HepG2 (cell line): Measurements from ENCODE around the gene FLACC1. TPM values are rescaled to one million over a fixed set of nuclear protein-coding genes. Genes with fewer than 3 reads are reported as not detected.
A peak's percentile ranks its signal among the peaks of the same experiment; 100 is the strongest.

Source experiments
- ATAC-seq: fragments of 200-7000 bp; cut with Tn5 transposase; 3 replicates; pipeline ENCODE4 v1.9.1; 2020; ENCODE audit warnings: mild to moderate bottlenecking, moderate library complexity
- BruUV-seq: library from RNA; stranded (reverse); fragments of 400-500 nt; replicated peaks from 2 replicates; lab custom pipeline; 2021; lab: Mats Ljungman, UMichigan
- CTCF ChIA-PET: fragments of 300-600 bp; formaldehyde crosslinking; extraction: SDS; loops from one replicate; lab custom pipeline; 2021; ENCODE audit warnings: low total read pairs, inconsistent platforms, low intra/inter-chr PET ratio; lab: Yijun Ruan, JAX
- POLR2A ChIA-PET: fragments of 350-600 bp; sonication (Branson Sonifier 250); formaldehyde crosslinking; loops from one replicate; lab custom pipeline; 2020; ENCODE audit warnings: antibody characterized with exemption, inconsistent platforms; lab: Yijun Ruan, JAX
- DNase-seq: peaks from one replicate; pipeline ENCODE4 v3.0.0-alpha.2; 2015; ENCODE audit warnings: low spot score
- FAIRE-seq: peaks from 3 replicates; lab custom pipeline; 2011; peaks lifted over from hg19 to GRCh38; lab: Jason Lieb, UNC
- H2AFZ ChIP-seq: one replicate; pipeline ENCODE4 v1.6.1; 2011; ENCODE audit warnings: low read length, inconsistent platforms
- H3K27ac ChIP-seq: fragments of 300-600 bp; 3 replicates; pipeline ENCODE4 v1.8.0; 2011; ENCODE audit warnings: mixed run types, mild to moderate bottlenecking, mixed read lengths, low read length, inconsistent platforms; ENCODE audit not compliant: insufficient read depth; ENCODE audit errors: extremely low read length
- H3K27me3 ChIP-seq, 2 experiments: fragments of 200-600 bp in 1 of 2; 2 replicates in 1 of 2; 3 replicates in 1 of 2; pipeline versions ENCODE4 v1.6.0 to v1.8.0; 2011; ENCODE audit warnings: low read length in 2 of 2, mild to moderate bottlenecking in 2 of 2, moderate library complexity in 2 of 2, inconsistent platforms in 1 of 2; ENCODE audit not compliant: insufficient read depth in 2 of 2, control insufficient read depth in 1 of 2
- H3K36me3 ChIP-seq, 2 experiments: fragments of 200-600 bp in 1 of 2; replicated peaks in 1 of 2; 2 replicates in 1 of 2; 3 replicates in 1 of 2; pipeline versions ENCODE4 v1.5.1 to v1.8.0; 2011; ENCODE audit warnings: low read length in 2 of 2, inconsistent platforms in 1 of 2; ENCODE audit not compliant: insufficient read depth in 2 of 2, control insufficient read depth in 1 of 2
- H3K4me1 ChIP-seq: 2 replicates; pipeline ENCODE4 v1.5.1; 2012; ENCODE audit warnings: low read length, inconsistent platforms; ENCODE audit not compliant: insufficient read depth
- H3K4me2 ChIP-seq: 2 replicates; pipeline ENCODE4 v1.6.0; 2011; ENCODE audit warnings: low read depth, low read length, inconsistent platforms
- H3K4me3 ChIP-seq, 3 experiments: fragments of 200-600 bp in 1 of 3; sonication (generic), shearing (Covaris generic) in 1 of 3; replicated peaks in 1 of 3; 2 replicates each; pipeline ENCODE4 v1.5.1; 2011 to 2016; ENCODE audit warnings: low read length in 3 of 3, inconsistent platforms in 2 of 3, low read depth in 2 of 3, mild to moderate bottlenecking in 2 of 3, control low read depth in 1 of 3, mixed read lengths in 1 of 3; ENCODE audit not compliant: insufficient read depth in 1 of 3
- H3K79me2 ChIP-seq: one replicate; pipeline ENCODE4 v1.6.1; 2011; ENCODE audit warnings: low read length, inconsistent platforms; ENCODE audit not compliant: insufficient read depth
- H3K9ac ChIP-seq: 2 replicates; pipeline ENCODE4 v1.6.0; 2011; ENCODE audit warnings: mild to moderate bottlenecking, low read depth, low read length, inconsistent platforms; ENCODE audit not compliant: insufficient read depth
- H3K9me3 ChIP-seq: 2 replicates; pipeline ENCODE4 v1.5.1; 2012; ENCODE audit warnings: mild to moderate bottlenecking, low read length
- H4K20me1 ChIP-seq: 2 replicates; pipeline ENCODE4 v1.6.0; 2011; ENCODE audit warnings: inconsistent platforms, mild to moderate bottlenecking, low read length, moderate library complexity; ENCODE audit not compliant: insufficient read depth
- ELF3 ChIP-seq: IDR thresholded peaks from 2 replicates; pipeline ENCODE4 v1.6.1; 2016; ENCODE audit warnings: missing genetic modification reagents, missing compliant biosample characterization
- GTF3A ChIP-seq: sonication (generic); formaldehyde crosslinking; conservative IDR thresholded peaks from 2 replicates; pipeline ENCODE4 v1.4.0; 2020; ENCODE audit warnings: mild to moderate bottlenecking, missing genetic modification reagents
- HCFC1 ChIP-seq: fragments of 150-350 bp; IDR thresholded peaks from 2 replicates; pipeline ENCODE4 v1.6.1; 2014; ENCODE audit warnings: low read depth, low read length
- HDAC6 ChIP-seq: fragments of 200-600 bp; sonication (generic); IDR thresholded peaks from 2 replicates; pipeline ENCODE4 v1.7.0; 2017; ENCODE audit warnings: mild to moderate bottlenecking, antibody characterized with exemption, low read length, low read depth
- MBNL3 ChIP-seq: fragments of 250-450 bp; sonication (Bioruptor Pico); conservative IDR thresholded peaks from 2 replicates; pipeline ENCODE4 v1.8.0; 2022; ENCODE audit warnings: mild to moderate bottlenecking, inconsistent platforms
- NRL ChIP-seq: sonication (generic); formaldehyde crosslinking; IDR thresholded peaks from 2 replicates; pipeline ENCODE4 v1.5.0; 2020; ENCODE audit warnings: missing genetic modification reagents, mild to moderate bottlenecking, moderate library complexity, borderline replicate concordance
- POLR2G ChIP-seq: fragments of 200-400 bp; formaldehyde crosslinking; IDR thresholded peaks from 2 replicates; pipeline ENCODE4 v1.6.1; 2018; ENCODE audit warnings: mild to moderate bottlenecking, low read depth, low read length, moderate library complexity
- SMC3 ChIP-seq: IDR thresholded peaks from 2 replicates; pipeline ENCODE4 v1.6.1; 2011; ENCODE audit warnings: low read length, improper control_type of control experiment
- SNAPC2 ChIP-seq: sonication (generic); formaldehyde crosslinking; IDR thresholded peaks from 2 replicates; pipeline ENCODE4 v1.8.1; 2022; ENCODE audit warnings: mild to moderate bottlenecking, missing genetic modification reagents
- STAG1 ChIP-seq: sonication (generic); formaldehyde crosslinking; IDR thresholded peaks from 2 replicates; pipeline ENCODE4 v1.4.0; 2020; ENCODE audit warnings: missing genetic modification reagents
- SYNCRIP ChIP-seq: fragments of 200-400 bp; formaldehyde crosslinking; IDR thresholded peaks from 2 replicates; pipeline ENCODE4 v1.6.1; 2018; ENCODE audit warnings: mild to moderate bottlenecking, low read depth, low read length; ENCODE audit not compliant: insufficient read depth
- ZBTB46 ChIP-seq: sonication (generic); formaldehyde crosslinking; IDR thresholded peaks from 2 replicates; pipeline ENCODE4 v1.4.0; 2020; ENCODE audit warnings: mild to moderate bottlenecking, missing genetic modification reagents, borderline replicate concordance
- ZFAT ChIP-seq: sonication (generic); formaldehyde crosslinking; conservative IDR thresholded peaks from 2 replicates; pipeline ENCODE4 v1.8.1; 2023; ENCODE audit warnings: missing genetic modification reagents, inconsistent platforms
- ZNF335 ChIP-seq: sonication (generic); formaldehyde crosslinking; IDR thresholded peaks from 2 replicates; pipeline ENCODE4 v1.4.0; 2020; ENCODE audit warnings: missing genetic modification reagents
- ZNF337 ChIP-seq: sonication (generic); formaldehyde crosslinking; IDR thresholded peaks from 2 replicates; pipeline ENCODE4 v1.5.1; 2020; ENCODE audit warnings: missing genetic modification reagents, low read depth, mild to moderate bottlenecking, borderline replicate concordance
- ZNF382 ChIP-seq: sonication (generic); formaldehyde crosslinking; IDR thresholded peaks from 2 replicates; pipeline ENCODE4 v1.5.0; 2020; ENCODE audit warnings: missing genetic modification reagents, mild to moderate bottlenecking, borderline replicate concordance
- ZNF607 ChIP-seq: sonication (generic); formaldehyde crosslinking; IDR thresholded peaks from 2 replicates; pipeline ENCODE4 v1.5.1; 2020; ENCODE audit warnings: missing genetic modification reagents, mild to moderate bottlenecking, borderline replicate concordance
- ZNF879 ChIP-seq: sonication (generic); formaldehyde crosslinking; IDR thresholded peaks from 2 replicates; pipeline ENCODE4 v1.8.1; 2023; ENCODE audit warnings: missing genetic modification reagents
- WGBS: methylation state at CpG from one replicate; pipeline ENCODE4 v1.1.6; 2017; ENCODE audit warnings: low lambda C conversion rate; 5-methylcytosine and 5-hydroxymethylcytosine counted together
- in situ Hi-C: cut with HindIII; loops from 2 replicates; pipeline ENCODE4 v1.10.0; 2017; ENCODE audit warnings: low pct_unique_long_range_greater_than_20kb; ENCODE audit not compliant: extremely low pct_ligation_motif_present
- intact Hi-C: fragments of 100-400 bp; cut with micrococcal nuclease; formaldehyde crosslinking; loops from one replicate; pipeline ENCODE4 v1.10.0; 2022; ENCODE audit not compliant: unreplicated experiment
- polyA plus RNA-seq, 8 experiments: library from polyadenylated mRNA; depleted of rRNA in 3 of 8; stranded (reverse) in 7 of 8; unstranded in 1 of 8; fragments of >200 nt; fragmentation: Illumina TruSeq in 4 of 8; extraction: Trizol in 4 of 8; gene quantifications; 2 replicates each; pipeline versions ENCODE4 v1.2.1 to v1.2.3, GENCODE V29; 2011 to 2016; ENCODE audit warnings: low read depth in 4 of 8, missing spikeins in 1 of 8, mixed read lengths in 1 of 8; ENCODE audit not compliant: insufficient read depth in 1 of 8
- total RNA-seq, 5 experiments: library from RNA; depleted of rRNA; stranded (reverse); fragments of >200 nt; fragmentation: Illumina TruSeq; extraction: Trizol; gene quantifications; 2 replicates each; pipeline ENCODE4 v1.2.3, GENCODE V29; 2016; ENCODE audit warnings: low read depth in 1 of 5
- TF ChIP-seq, protein P1 (sequence below): sonication (generic); formaldehyde crosslinking; IDR thresholded peaks from 2 replicates; pipeline ENCODE4 v1.5.0; 2020; ENCODE audit warnings: mild to moderate bottlenecking, missing genetic modification reagents, moderate library complexity
- TF ChIP-seq, protein P2 (sequence below): sonication (generic); formaldehyde crosslinking; IDR thresholded peaks from 2 replicates; pipeline ENCODE4 v1.4.0; 2020; ENCODE audit warnings: missing genetic modification reagents, borderline replicate concordance

FLACC1 gene
- total and polyA plus RNA-seq, 2 of the 13 experiments (the other 11 are each of a cell fraction or from before 2014, with no cell fraction given), result 0.35 to 0.59 TPM

- Histone ChIP-seq H3K4me2 (no peak overlapping the region), H3K27me3 (no peaks in the 10 kb centered on the region; a peak in 1 of 5 replicates), H2AFZ (no peak overlapping the region), H3K4me1 (peaks cover 7% of the 10 kb centered on the region; the same call in 1 of the 2 replicates), H3K9ac (no peak overlapping the region), H3K79me2 (no peaks in the 10 kb centered on the region), H4K20me1 (no peaks in the 10 kb centered on the region), H3K36me3 (no peaks in the 10 kb centered on the region), H3K27ac (no peak overlapping the region), H3K4me3 (no peak overlapping the region), H3K9me3 (no peaks in the 10 kb centered on the region)
- POLR2A ChIA-PET, result no interaction called here
- intact Hi-C loops, result loop anchor here (1.0 kb wide), 1 partner anchor 19 kb away; no protein-coding TSS in a partner anchor
- ATAC-seq (peak; percentile 97), DNase-seq (peak; percentile 59), FAIRE-seq (peak; percentile 87)
- 11% methylated on average over 1 of the region's 1 CpG for WGBS
- in situ Hi-C loops, result no loop called here
- BruUV-seq, result no TSS peak
- CTCF ChIA-PET, result no interaction called here
- TF ChIP-seq ZNF337 (no peak), GTF3A (no peak), ZNF335 (CRISPR knock-in tag) (no peak), STAG1 (CRISPR knock-in tag) (peak; percentile 72), ZBTB46 (CRISPR knock-in tag) (no peak), SMC3 (peak; percentile 53; the same call in 1 of the 2 replicates), NRL (CRISPR knock-in tag) (no peak), POLR2G (no peak), HDAC6 (no peak), SNAPC2 (no peak), SYNCRIP (no peak), MBNL3 (no peak), ELF3 (CRISPR knock-in tag) (0 out of 2 replicates have a peak, but pooled peaks have one; percentile 39), ZNF382 (CRISPR knock-in tag) (no peak), HCFC1 (no peak), ZNF607 (CRISPR knock-in tag) (no peak), ZNF879 (CRISPR knock-in tag) (no peak), ZFAT (CRISPR knock-in tag) (no peak)
- TF ChIP-seq, protein P1, sequence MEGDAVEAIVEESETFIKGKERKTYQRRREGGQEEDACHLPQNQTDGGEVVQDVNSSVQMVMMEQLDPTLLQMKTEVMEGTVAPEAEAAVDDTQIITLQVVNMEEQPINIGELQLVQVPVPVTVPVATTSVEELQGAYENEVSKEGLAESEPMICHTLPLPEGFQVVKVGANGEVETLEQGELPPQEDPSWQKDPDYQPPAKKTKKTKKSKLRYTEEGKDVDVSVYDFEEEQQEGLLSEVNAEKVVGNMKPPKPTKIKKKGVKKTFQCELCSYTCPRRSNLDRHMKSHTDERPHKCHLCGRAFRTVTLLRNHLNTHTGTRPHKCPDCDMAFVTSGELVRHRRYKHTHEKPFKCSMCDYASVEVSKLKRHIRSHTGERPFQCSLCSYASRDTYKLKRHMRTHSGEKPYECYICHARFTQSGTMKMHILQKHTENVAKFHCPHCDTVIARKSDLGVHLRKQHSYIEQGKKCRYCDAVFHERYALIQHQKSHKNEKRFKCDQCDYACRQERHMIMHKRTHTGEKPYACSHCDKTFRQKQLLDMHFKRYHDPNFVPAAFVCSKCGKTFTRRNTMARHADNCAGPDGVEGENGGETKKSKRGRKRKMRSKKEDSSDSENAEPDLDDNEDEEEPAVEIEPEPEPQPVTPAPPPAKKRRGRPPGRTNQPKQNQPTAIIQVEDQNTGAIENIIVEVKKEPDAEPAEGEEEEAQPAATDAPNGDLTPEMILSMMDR, result peak; percentile 59
- TF ChIP-seq, protein P2, sequence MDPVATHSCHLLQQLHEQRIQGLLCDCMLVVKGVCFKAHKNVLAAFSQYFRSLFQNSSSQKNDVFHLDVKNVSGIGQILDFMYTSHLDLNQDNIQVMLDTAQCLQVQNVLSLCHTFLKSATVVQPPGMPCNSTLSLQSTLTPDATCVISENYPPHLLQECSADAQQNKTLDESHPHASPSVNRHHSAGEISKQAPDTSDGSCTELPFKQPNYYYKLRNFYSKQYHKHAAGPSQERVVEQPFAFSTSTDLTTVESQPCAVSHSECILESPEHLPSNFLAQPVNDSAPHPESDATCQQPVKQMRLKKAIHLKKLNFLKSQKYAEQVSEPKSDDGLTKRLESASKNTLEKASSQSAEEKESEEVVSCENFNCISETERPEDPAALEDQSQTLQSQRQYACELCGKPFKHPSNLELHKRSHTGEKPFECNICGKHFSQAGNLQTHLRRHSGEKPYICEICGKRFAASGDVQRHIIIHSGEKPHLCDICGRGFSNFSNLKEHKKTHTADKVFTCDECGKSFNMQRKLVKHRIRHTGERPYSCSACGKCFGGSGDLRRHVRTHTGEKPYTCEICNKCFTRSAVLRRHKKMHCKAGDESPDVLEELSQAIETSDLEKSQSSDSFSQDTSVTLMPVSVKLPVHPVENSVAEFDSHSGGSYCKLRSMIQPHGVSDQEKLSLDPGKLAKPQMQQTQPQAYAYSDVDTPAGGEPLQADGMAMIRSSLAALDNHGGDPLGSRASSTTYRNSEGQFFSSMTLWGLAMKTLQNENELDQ, result no peak
Observed at GRCh38 chr2:201344663-201345366, 12.3 kb downstream of the FLACC1 start.
